ENCODE data around the gene MASP1. TPM values are rescaled to one million over a fixed set of nuclear protein-coding genes. Genes with fewer than 3 reads are reported as not detected.

Gene MASP1
- total and polyA plus RNA-seq, 2 donors (not counting 1 experiment from before 2014, with no cell fraction given) = not detected

DNA sequence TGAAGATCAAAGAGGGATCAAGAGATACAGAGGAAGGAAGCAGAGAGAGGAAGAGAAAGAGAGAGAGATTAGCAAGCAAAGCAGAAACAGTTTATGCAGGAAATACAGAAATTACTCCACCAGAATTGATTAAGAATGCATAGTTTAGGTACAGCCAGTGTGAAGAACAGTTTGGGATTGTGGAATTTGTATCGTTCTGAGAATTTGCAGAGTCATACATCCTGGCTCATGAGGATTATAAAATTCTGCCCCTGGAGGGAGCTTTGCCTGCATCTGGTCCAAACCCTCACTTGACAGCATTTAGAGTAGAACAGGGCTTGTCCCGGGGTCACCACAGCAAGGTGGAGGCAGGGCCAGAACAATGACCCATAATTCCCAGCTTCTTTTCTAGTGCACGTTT is 44.1 kb downstream of the MASP1 start:
- no peak overlapping the region for H3K4me2 ChIP-seq (replicated peaks; ENCODE audit: low read depth, low read length, poor library complexity, severe bottlenecking)
- Mint-ChIP-seq H3K4me1 (peaks cover 3% of the 10 kb centered on the region), H3K9me3 (ENCODE audit: insufficient read depth) (no peaks in the 10 kb centered on the region), H3K27ac (no peak overlapping the region), H3K27me3 (peaks cover 32% of the 10 kb centered on the region), H3K4me3 (no peak overlapping the region)
- no peak overlapping the region for H3K4me3 ChIP-seq (ENCODE audit: control extremely low read depth in 1 of 5, extremely low read depth in 1 of 5, insufficient read depth in 1 of 5, low read depth in 2 of 5, low read length in 4 of 5)
- ATAC-seq (ENCODE audit: low read depth) = no peak
- H3K4me1 ChIP-seq (ENCODE audit: control insufficient read depth in 2 of 2, insufficient read depth in 2 of 2, low read length in 2 of 2) = no peaks in the 10 kb centered on the region
- peaks cover 0 to 4% (median 1%) of the 10 kb centered on the region in 4 experiments for H3K27me3 ChIP-seq (replicated peaks in 1 of 4; ENCODE audit: control extremely low read depth in 1 of 4, control insufficient read depth in 3 of 4, insufficient read depth in 4 of 4, low read length in 3 of 4)
- 84% methylated on average over 3 of the region's 3 CpGs for WGBS (ENCODE audit: insufficient coverage)
- ChIA-PET CTCF (no interaction called here), POLR2A (no interaction called here)
- H4K20me1 ChIP-seq (ENCODE audit: control insufficient read depth, insufficient read depth, low read length, poor library complexity, severe bottlenecking) = no peaks in the 10 kb centered on the region
- H3K79me2 ChIP-seq (ENCODE audit: control insufficient read depth, insufficient read depth, low read length) = no peaks in the 10 kb centered on the region
- TF ChIP-seq EZH2 (IDR thresholded peaks at IDR 0.05; ENCODE audit: borderline replicate concordance, insufficient read depth, low read depth, low read length, poor library complexity, severe bottlenecking) = no peak
- TF ChIP-seq, protein P1, sequence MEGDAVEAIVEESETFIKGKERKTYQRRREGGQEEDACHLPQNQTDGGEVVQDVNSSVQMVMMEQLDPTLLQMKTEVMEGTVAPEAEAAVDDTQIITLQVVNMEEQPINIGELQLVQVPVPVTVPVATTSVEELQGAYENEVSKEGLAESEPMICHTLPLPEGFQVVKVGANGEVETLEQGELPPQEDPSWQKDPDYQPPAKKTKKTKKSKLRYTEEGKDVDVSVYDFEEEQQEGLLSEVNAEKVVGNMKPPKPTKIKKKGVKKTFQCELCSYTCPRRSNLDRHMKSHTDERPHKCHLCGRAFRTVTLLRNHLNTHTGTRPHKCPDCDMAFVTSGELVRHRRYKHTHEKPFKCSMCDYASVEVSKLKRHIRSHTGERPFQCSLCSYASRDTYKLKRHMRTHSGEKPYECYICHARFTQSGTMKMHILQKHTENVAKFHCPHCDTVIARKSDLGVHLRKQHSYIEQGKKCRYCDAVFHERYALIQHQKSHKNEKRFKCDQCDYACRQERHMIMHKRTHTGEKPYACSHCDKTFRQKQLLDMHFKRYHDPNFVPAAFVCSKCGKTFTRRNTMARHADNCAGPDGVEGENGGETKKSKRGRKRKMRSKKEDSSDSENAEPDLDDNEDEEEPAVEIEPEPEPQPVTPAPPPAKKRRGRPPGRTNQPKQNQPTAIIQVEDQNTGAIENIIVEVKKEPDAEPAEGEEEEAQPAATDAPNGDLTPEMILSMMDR (IDR thresholded peaks at IDR 0.05) = no peak
- no peaks in the 10 kb centered on the region for H3K9me3 ChIP-seq (ENCODE audit: control extremely low read depth in 1 of 3, control insufficient read depth in 2 of 3, insufficient read depth in 1 of 3, low read length in 2 of 3)
- H3K36me3 ChIP-seq (replicated peaks in 1 of 2; ENCODE audit: control extremely low read depth in 1 of 2, control insufficient read depth in 1 of 2, extremely low read depth in 1 of 2, insufficient read depth in 2 of 2, low read length in 1 of 2) = no peaks in the 10 kb centered on the region
- H2AFZ ChIP-seq (ENCODE audit: insufficient read depth, low read depth, low read length, poor library complexity, severe bottlenecking) = no peak overlapping the region
- no peak overlapping the region for H3K27ac ChIP-seq (ENCODE audit: low read length in 2 of 2)
- no peak for DNase-seq
- H3K9ac ChIP-seq (ENCODE audit: low read length) = no peak overlapping the region
- intact Hi-C loops (cut with micrococcal nuclease) = no loop called here

DNA sequence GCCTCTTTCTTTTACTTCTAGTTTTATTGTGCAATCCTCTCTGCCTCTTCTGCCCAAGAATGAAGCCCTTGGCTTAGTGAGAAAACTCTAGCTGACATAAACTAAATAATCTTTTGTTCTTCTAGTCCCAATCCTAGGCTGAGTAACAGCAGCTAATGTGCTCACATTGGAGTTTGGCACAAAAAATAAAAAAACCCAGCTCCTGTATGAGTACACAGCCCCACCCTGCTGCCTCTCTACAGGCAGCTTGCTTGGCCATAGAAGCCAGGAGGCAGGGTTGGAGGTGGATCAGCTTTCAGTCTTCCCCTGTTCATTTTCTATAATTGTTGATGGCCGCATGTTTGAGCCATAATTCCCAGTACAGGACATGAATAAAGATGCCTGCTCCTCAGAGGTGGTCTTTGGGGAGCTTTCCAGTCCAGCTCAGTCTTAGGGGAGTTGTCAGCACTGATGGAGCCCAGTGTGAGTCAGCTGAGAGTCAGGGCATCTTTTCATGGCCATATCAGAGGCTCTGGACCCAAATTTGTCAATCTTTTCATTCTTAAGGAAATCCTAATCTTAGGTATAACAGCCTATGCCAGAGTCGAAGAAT is 47.5 kb downstream of the MASP1 start:
- DNase-seq (no peak), ATAC-seq (ENCODE audit: low read depth) (no peak)
- Histone ChIP-seq H3K79me2 (ENCODE audit: control insufficient read depth, insufficient read depth, low read length) (no peaks in the 10 kb centered on the region), H3K4me3 (ENCODE audit: control extremely low read depth in 1 of 5, extremely low read depth in 1 of 5, insufficient read depth in 1 of 5, low read depth in 2 of 5, low read length in 4 of 5) (no peak overlapping the region), H3K27me3 (replicated peaks in 1 of 4; ENCODE audit: control extremely low read depth in 1 of 4, control insufficient read depth in 3 of 4, insufficient read depth in 4 of 4, low read length in 3 of 4) (peaks cover 0 to 6% (median 2%) of the 10 kb centered on the region in 4 experiments), H3K27ac (ENCODE audit: low read length in 2 of 2) (no peak overlapping the region), H2AFZ (ENCODE audit: insufficient read depth, low read depth, low read length, poor library complexity, severe bottlenecking) (no peak overlapping the region), H3K4me2 (replicated peaks; ENCODE audit: low read depth, low read length, poor library complexity, severe bottlenecking) (no peak overlapping the region), H3K4me1 (ENCODE audit: control insufficient read depth in 2 of 2, insufficient read depth in 2 of 2, low read length in 2 of 2) (no peaks in the 10 kb centered on the region), H3K36me3 (replicated peaks in 1 of 2; ENCODE audit: control extremely low read depth in 1 of 2, control insufficient read depth in 1 of 2, extremely low read depth in 1 of 2, insufficient read depth in 2 of 2, low read length in 1 of 2) (no peaks in the 10 kb centered on the region), H3K9ac (ENCODE audit: low read length) (no peak overlapping the region), H3K9me3 (ENCODE audit: control extremely low read depth in 1 of 3, control insufficient read depth in 2 of 3, insufficient read depth in 1 of 3, low read length in 2 of 3) (no peaks in the 10 kb centered on the region), H4K20me1 (ENCODE audit: control insufficient read depth, insufficient read depth, low read length, poor library complexity, severe bottlenecking) (no peaks in the 10 kb centered on the region)
- H3K4me3 Mint-ChIP-seq = no peak overlapping the region
- peaks cover 3% of the 10 kb centered on the region for H3K4me1 Mint-ChIP-seq
- peaks cover 21% of the 10 kb centered on the region for H3K27me3 Mint-ChIP-seq
- intact Hi-C loops (cut with micrococcal nuclease) = no loop called here
- POLR2A ChIA-PET = no interaction called here
- 100% methylated on average over 1 of the region's 2 CpGs for WGBS (ENCODE audit: insufficient coverage)
- CTCF ChIA-PET = interaction anchor here (0.7 kb wide), 1 partner anchor 26 kb away, joined by 3 read pairs; no protein-coding TSS in a partner anchor
- no peak overlapping the region for H3K27ac Mint-ChIP-seq
- no peak for TF ChIP-seq EZH2 (IDR thresholded peaks at IDR 0.05; ENCODE audit: borderline replicate concordance, insufficient read depth, low read depth, low read length, poor library complexity, severe bottlenecking)
- TF ChIP-seq, protein P1 (IDR thresholded peaks at IDR 0.05) = no peak
- no peaks in the 10 kb centered on the region for H3K9me3 Mint-ChIP-seq (ENCODE audit: insufficient read depth)

All from B cell (primary cell).